PC-9 (cell line): ENCODE data around the gene NME9.

ENCODE experiments used
- EZH2 ChIP-seq: fragments of 200-600 bp; sonication (generic); IDR thresholded peaks from 2 replicates; pipeline ENCODE4 v1.8.0; 2017; ENCODE audit warnings: antibody characterized with exemption, low read depth
- TF ChIP-seq, protein P1 (sequence below): fragments of 200-600 bp; sonication (generic); conservative IDR thresholded peaks from 2 replicates; pipeline ENCODE4 v1.6.1; 2017; ENCODE audit warnings: mixed run types, antibody characterized with exemption, mild to moderate bottlenecking, moderate library complexity

DNA sequence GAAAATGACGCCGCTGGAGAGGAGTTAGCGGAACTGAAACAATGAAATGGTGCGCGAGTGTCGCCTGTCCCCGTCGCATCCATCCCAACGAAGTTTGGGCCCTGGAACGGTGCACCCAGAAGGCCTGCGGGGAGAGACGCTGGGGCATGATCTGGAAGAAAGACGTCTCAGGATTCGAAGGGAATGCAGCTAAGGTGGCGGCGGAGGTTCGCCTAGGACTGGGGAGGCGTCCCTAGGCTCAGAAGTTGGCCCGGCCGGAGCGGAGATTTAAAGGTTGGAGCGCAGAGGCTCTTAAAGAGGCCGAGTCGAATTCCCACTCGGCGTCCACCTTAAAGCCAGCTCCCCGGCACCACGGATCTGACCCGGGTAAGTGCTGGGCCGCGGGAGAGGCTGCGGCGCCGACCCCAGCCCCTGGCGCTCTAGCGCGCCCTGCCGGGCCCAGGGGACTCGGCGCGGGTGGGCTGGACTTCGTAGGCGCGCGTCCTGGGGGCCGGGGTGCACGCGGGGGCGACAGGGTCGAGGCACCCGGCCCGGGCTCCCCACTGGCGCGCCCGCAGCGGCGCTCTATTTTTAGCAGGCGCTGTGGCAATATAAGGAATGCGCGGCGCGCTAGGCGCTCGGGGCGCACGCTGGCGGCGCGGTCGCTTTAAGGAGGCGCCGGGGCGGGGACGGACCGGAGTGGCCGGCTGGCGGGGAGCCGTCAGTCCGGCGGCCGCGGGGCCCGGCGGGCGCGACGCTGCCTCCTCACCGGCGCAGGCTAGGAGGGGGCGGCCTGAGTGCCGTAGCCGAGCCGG, 18.5 kb upstream of the NME9 start, which contains the start of gene MRAS:
- TF ChIP-seq, protein P1, sequence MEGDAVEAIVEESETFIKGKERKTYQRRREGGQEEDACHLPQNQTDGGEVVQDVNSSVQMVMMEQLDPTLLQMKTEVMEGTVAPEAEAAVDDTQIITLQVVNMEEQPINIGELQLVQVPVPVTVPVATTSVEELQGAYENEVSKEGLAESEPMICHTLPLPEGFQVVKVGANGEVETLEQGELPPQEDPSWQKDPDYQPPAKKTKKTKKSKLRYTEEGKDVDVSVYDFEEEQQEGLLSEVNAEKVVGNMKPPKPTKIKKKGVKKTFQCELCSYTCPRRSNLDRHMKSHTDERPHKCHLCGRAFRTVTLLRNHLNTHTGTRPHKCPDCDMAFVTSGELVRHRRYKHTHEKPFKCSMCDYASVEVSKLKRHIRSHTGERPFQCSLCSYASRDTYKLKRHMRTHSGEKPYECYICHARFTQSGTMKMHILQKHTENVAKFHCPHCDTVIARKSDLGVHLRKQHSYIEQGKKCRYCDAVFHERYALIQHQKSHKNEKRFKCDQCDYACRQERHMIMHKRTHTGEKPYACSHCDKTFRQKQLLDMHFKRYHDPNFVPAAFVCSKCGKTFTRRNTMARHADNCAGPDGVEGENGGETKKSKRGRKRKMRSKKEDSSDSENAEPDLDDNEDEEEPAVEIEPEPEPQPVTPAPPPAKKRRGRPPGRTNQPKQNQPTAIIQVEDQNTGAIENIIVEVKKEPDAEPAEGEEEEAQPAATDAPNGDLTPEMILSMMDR: no peak; the same call in 1 of the 2 replicates
- TF ChIP-seq EZH2: no peak
